Measurements from ENCODE around the gene SAXO1.

GRCh38 chr9:19048966-19049916 is 16.2 kb upstream of the SAXO1 start, which contains the start of gene RRAGA:
- peak; percentile 67 to 87 for TF ChIP-seq CTCF (conservative IDR thresholded peaks at IDR 0.05 in 1 of 2, IDR thresholded peaks at IDR 0.05 in 1 of 2; ENCODE audit: extremely low read depth in 1 of 2, insufficient read depth in 1 of 2, low read depth in 1 of 2, low read length in 2 of 2)
- no peak for TF ChIP-seq EZH2 (IDR thresholded peaks at IDR 0.05; ENCODE audit: borderline replicate concordance, low read length)
